Astrocyte (in vitro differentiated cells and primary cell): ENCODE results near the gene OSBPL2.

Experiments used
- EZH2 ChIP-seq: IDR thresholded peaks from 2 replicates; pipeline ENCODE4 v1.6.1; 2012; ENCODE audit warnings: mild to moderate bottlenecking, low read length, inconsistent platforms; ENCODE audit not compliant: insufficient read depth
- TF ChIP-seq, protein P1 (sequence below): IDR thresholded peaks from 2 replicates; pipeline ENCODE4 v1.5.1; 2011; ENCODE audit warnings: low read depth, mild to moderate bottlenecking, inconsistent platforms, low read length, moderate library complexity; ENCODE audit not compliant: insufficient read depth

DNA sequence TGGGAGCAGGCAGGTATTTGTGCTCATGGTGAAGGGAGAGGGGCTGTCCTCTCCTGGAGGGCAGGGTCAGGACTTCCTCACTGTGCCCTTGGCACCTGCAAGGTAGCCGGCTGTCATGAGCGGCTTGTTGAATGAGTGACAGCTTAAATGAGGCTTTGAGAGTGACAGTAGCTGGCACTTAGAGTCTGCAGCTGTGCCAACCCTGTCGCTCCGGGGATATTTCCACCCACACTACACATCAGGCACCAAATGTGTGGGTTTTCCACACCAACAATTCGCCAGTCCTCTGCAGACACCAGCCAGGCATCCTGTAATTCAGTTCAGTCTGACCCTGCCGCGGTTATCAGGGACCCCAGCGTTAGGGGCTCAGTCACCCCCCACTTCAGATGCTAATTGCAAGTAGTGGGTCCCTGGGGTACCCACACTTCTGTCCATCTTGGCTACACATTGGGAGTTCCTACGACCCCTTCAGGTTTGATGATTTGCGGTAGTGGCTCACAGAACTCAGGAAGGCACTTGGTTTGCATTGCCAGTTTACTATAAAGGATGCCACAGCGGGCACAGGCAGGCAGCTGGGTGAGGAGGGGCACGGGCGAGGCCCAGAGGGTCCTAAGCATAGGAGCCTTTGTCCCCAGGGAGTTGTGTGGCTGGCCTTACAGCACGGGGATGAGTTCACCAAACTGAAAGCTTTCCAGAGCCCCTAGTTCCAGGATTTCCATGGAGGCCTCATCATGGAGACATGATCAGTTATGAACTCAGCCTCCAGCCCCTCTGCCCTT is 46.4 kb upstream of the OSBPL2 start:
- TF ChIP-seq, protein P1, sequence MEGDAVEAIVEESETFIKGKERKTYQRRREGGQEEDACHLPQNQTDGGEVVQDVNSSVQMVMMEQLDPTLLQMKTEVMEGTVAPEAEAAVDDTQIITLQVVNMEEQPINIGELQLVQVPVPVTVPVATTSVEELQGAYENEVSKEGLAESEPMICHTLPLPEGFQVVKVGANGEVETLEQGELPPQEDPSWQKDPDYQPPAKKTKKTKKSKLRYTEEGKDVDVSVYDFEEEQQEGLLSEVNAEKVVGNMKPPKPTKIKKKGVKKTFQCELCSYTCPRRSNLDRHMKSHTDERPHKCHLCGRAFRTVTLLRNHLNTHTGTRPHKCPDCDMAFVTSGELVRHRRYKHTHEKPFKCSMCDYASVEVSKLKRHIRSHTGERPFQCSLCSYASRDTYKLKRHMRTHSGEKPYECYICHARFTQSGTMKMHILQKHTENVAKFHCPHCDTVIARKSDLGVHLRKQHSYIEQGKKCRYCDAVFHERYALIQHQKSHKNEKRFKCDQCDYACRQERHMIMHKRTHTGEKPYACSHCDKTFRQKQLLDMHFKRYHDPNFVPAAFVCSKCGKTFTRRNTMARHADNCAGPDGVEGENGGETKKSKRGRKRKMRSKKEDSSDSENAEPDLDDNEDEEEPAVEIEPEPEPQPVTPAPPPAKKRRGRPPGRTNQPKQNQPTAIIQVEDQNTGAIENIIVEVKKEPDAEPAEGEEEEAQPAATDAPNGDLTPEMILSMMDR = no peak
- TF ChIP-seq EZH2 = no peak
